Panc1 (cell line): ENCODE measurements around the gene WDR86. TPM values are rescaled to one million over a fixed set of nuclear protein-coding genes. Genes with fewer than 3 reads are reported as not detected.

ENCODE experiments used
- ATAC-seq: fragments of 200-7000 bp; cut with Tn5 transposase; 2 replicates; pipeline ENCODE4 v1.9.1; 2020; ENCODE audit warnings: mild to moderate bottlenecking, moderate library complexity
- BruUV-seq: library from RNA; stranded (reverse); fragments of 400-500 nt; replicated peaks from 2 replicates; lab custom pipeline; 2021; lab: Mats Ljungman, UMichigan
- CTCF ChIA-PET: fragments of 300-600 bp; sonication (Branson Sonifier 250); formaldehyde crosslinking; loops from one replicate; lab custom pipeline; 2022; ENCODE audit warnings: antibody characterized with exemption; lab: Charles Lee
- POLR2A ChIA-PET: fragments of 300-600 bp; sonication (Branson Sonifier 250); formaldehyde crosslinking; loops from one replicate; lab custom pipeline; 2022; ENCODE audit warnings: antibody characterized with exemption; lab: Charles Lee
- DNase-seq: peaks from one replicate; pipeline ENCODE4 v3.0.0-alpha.2; 2010; ENCODE audit warnings: low read depth, low spot score
- H3K27ac ChIP-seq: 2 replicates; pipeline ENCODE4 v1.5.1; 2011; ENCODE audit warnings: mild to moderate bottlenecking, low read length, inconsistent platforms
- H3K27me3 ChIP-seq: fragments of 200-500 bp; sonication (Bioruptor generic); 2 replicates; pipeline ENCODE4 v1.6.0; 2014; ENCODE audit warnings: low read length, inconsistent platforms; ENCODE audit not compliant: control insufficient read depth, insufficient read depth
- H3K36me3 ChIP-seq: fragments of 200-500 bp; sonication (Bioruptor generic); 2 replicates; pipeline ENCODE4 v1.5.1; 2014; ENCODE audit warnings: inconsistent platforms, mild to moderate bottlenecking, low read length, moderate library complexity; ENCODE audit not compliant: control insufficient read depth, insufficient read depth
- H3K4me1 ChIP-seq: 2 replicates; pipeline ENCODE4 v1.5.1; 2011; ENCODE audit warnings: inconsistent platforms, mild to moderate bottlenecking, low read length, moderate library complexity; ENCODE audit not compliant: control insufficient read depth, insufficient read depth
- H3K4me3 ChIP-seq, 2 experiments: 2 replicates each; pipeline ENCODE4 v1.5.1; 2011 to 2012; ENCODE audit warnings: low read depth in 2 of 2, low read length in 2 of 2, mild to moderate bottlenecking in 2 of 2, inconsistent platforms in 1 of 2, moderate library complexity in 1 of 2
- H3K9me3 ChIP-seq: fragments of 200-500 bp; sonication (Bioruptor generic); 2 replicates; pipeline ENCODE4 v1.5.1; 2014; ENCODE audit warnings: low read depth, mild to moderate bottlenecking, inconsistent platforms, low read length, moderate library complexity; ENCODE audit not compliant: control insufficient read depth, insufficient read depth
- POLR2AphosphoS5 ChIP-seq: IDR thresholded peaks from 2 replicates; pipeline ENCODE4 v1.6.1; 2012; ENCODE audit warnings: mild to moderate bottlenecking, low read depth, low read length, moderate library complexity
- SIN3A ChIP-seq: IDR thresholded peaks from 2 replicates; pipeline ENCODE4 v1.6.1; 2012; ENCODE audit warnings: low read depth, mild to moderate bottlenecking, low read length, moderate library complexity, borderline replicate concordance; ENCODE audit not compliant: insufficient read depth
- TCF7L2 ChIP-seq: IDR thresholded peaks from 2 replicates; pipeline ENCODE4 v1.6.1; 2011; ENCODE audit warnings: mild to moderate bottlenecking, low read depth, low read length, inconsistent platforms
- in situ Hi-C: cut with HindIII; loops from 2 replicates; pipeline ENCODE4 v1.10.0; 2016; ENCODE audit warnings: low sequenced_read_pairs, low pct_unique_long_range_greater_than_20kb
- intact Hi-C: fragments of 100-400 bp; cut with micrococcal nuclease; formaldehyde crosslinking; loops from one replicate; pipeline ENCODE4 v1.10.0; 2022; ENCODE audit not compliant: unreplicated experiment
- total RNA-seq: library from RNA; stranded (reverse); gene quantifications from one replicate; pipeline ENCODE4 v1.2.1, GENCODE V29; 2021; ENCODE audit not compliant: unreplicated experiment
- TF ChIP-seq, protein P1 (sequence below): fragments of 450-650 bp; IDR thresholded peaks from 2 replicates; pipeline ENCODE4 v1.5.1; 2017; ENCODE audit warnings: mild to moderate bottlenecking
- TF ChIP-seq, protein P2 (sequence below), 2 experiments: IDR thresholded peaks; 2 replicates each; pipeline ENCODE4 v1.6.1; 2011 to 2012; ENCODE audit warnings: low read depth in 2 of 2, control low read depth in 1 of 2, low read length in 1 of 2, mild to moderate bottlenecking in 1 of 2, moderate library complexity in 1 of 2; ENCODE audit not compliant: insufficient read depth in 1 of 2

WDR86 gene
- total RNA-seq, 1 experiment from 2014 or later, result 0.72 TPM

DNA sequence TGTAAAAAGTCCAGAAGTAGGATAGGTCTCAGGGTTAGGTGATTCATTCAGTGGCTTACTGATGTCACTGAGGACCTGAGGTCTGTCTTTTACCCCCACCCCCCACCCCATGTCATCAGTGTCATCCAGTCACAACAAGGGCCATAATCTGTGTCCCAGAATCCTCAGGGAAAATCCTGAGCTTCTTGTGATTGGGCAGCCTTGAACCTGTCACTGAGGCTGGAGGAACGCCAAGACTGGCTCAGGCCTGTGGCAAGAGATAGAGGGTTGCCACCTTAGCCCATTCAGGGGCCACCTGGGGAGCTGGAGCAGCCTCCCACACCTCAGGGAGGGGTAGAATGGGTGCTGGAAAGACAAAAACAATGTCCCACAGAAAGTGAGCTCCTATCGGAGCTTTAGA is 38.6 kb downstream of the WDR86 start:
- in situ Hi-C loops, result no loop called here

DNA sequence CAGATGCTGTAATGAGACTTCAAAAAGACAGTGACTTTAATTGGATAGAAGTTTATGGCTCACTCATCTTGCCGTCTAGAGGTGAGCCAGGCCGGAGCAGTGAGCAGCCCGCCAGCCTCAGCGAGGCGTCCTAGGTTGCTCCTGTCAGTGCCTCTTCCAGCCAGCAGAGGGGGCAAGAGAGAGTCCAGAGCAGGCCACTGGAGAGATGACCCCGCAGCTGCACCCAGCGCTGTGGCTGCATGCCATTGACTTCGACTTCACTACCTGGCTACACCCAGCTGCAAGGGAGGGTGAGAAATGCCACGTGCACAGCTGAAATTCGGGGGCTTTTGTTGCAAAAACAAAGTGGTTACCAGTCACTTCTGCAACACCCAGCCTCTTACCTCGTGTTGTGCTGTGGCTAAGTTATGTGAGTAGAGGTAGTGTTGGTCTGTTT is 41.7 kb downstream of the WDR86 start:
- Histone ChIP-seq H3K27me3 (no peaks in the 10 kb centered on the region), H3K4me1 (peaks cover 13% of the 10 kb centered on the region), H3K27ac (peak overlapping the region; percentile 52; the same call in 1 of the 2 replicates), H3K4me3 (no peak overlapping the region), H3K9me3 (no peaks in the 10 kb centered on the region), H3K36me3 (no peaks in the 10 kb centered on the region; the same call in 1 of the 2 replicates)
- ChIA-PET CTCF (interaction anchor here (0.7 to 1.6 kb wide), 2 partner anchors 68 to 81 kb away, joined by 3 to 12 read pairs; no protein-coding TSS in a partner anchor), POLR2A (no interaction called here)
- BruUV-seq, result no TSS peak
- TF ChIP-seq, protein P1, sequence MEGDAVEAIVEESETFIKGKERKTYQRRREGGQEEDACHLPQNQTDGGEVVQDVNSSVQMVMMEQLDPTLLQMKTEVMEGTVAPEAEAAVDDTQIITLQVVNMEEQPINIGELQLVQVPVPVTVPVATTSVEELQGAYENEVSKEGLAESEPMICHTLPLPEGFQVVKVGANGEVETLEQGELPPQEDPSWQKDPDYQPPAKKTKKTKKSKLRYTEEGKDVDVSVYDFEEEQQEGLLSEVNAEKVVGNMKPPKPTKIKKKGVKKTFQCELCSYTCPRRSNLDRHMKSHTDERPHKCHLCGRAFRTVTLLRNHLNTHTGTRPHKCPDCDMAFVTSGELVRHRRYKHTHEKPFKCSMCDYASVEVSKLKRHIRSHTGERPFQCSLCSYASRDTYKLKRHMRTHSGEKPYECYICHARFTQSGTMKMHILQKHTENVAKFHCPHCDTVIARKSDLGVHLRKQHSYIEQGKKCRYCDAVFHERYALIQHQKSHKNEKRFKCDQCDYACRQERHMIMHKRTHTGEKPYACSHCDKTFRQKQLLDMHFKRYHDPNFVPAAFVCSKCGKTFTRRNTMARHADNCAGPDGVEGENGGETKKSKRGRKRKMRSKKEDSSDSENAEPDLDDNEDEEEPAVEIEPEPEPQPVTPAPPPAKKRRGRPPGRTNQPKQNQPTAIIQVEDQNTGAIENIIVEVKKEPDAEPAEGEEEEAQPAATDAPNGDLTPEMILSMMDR, result peak; percentile 96
- TF ChIP-seq, protein P2, sequence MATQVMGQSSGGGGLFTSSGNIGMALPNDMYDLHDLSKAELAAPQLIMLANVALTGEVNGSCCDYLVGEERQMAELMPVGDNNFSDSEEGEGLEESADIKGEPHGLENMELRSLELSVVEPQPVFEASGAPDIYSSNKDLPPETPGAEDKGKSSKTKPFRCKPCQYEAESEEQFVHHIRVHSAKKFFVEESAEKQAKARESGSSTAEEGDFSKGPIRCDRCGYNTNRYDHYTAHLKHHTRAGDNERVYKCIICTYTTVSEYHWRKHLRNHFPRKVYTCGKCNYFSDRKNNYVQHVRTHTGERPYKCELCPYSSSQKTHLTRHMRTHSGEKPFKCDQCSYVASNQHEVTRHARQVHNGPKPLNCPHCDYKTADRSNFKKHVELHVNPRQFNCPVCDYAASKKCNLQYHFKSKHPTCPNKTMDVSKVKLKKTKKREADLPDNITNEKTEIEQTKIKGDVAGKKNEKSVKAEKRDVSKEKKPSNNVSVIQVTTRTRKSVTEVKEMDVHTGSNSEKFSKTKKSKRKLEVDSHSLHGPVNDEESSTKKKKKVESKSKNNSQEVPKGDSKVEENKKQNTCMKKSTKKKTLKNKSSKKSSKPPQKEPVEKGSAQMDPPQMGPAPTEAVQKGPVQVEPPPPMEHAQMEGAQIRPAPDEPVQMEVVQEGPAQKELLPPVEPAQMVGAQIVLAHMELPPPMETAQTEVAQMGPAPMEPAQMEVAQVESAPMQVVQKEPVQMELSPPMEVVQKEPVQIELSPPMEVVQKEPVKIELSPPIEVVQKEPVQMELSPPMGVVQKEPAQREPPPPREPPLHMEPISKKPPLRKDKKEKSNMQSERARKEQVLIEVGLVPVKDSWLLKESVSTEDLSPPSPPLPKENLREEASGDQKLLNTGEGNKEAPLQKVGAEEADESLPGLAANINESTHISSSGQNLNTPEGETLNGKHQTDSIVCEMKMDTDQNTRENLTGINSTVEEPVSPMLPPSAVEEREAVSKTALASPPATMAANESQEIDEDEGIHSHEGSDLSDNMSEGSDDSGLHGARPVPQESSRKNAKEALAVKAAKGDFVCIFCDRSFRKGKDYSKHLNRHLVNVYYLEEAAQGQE (IDR thresholded peaks at IDR 0.05; ENCODE audit: insufficient read depth in 1 of 2, low read depth in 2 of 2, low read length in 1 of 2), result no peak
- TF ChIP-seq TCF7L2 (no peak), SIN3A (no peak), POLR2AphosphoS5 (no peak)
- in situ Hi-C loops (loop anchor here (5.0 kb wide), 1 partner anchor 79 kb away; no protein-coding TSS in a partner anchor), intact Hi-C loops (loop anchor here (1.0 kb wide), 2 partner anchors 80 to 392 kb away; no protein-coding TSS in a partner anchor)
- DNase-seq (peak; percentile 64), ATAC-seq (peak; percentile 100)

More for the DNA sequence above, 38.6 kb downstream of the WDR86 start:
- Histone ChIP-seq H3K27ac (peak overlapping the region; percentile 3; the same call in 1 of the 2 replicates), H3K4me1 (peaks cover 13% of the 10 kb centered on the region), H3K4me3 (no peak overlapping the region), H3K36me3 (no peaks in the 10 kb centered on the region), H3K9me3 (no peaks in the 10 kb centered on the region), H3K27me3 (no peaks in the 10 kb centered on the region)
- intact Hi-C loops, result no loop called here
- TF ChIP-seq, protein P2 (IDR thresholded peaks at IDR 0.05; ENCODE audit: insufficient read depth in 1 of 2, low read depth in 2 of 2, low read length in 1 of 2), result no peak
- TF ChIP-seq TCF7L2 (no peak), SIN3A (no peak), POLR2AphosphoS5 (no peak)
- TF ChIP-seq, protein P1, result no peak
- no TSS peak for BruUV-seq
- CTCF ChIA-PET, result no interaction called here
- DNase-seq (no peak), ATAC-seq (no peak)
- POLR2A ChIA-PET, result no interaction called here
